Osteocyte (in vitro differentiated cells): Measurements from ENCODE around the gene TMEM200A. TPM values are rescaled to one million over a fixed set of nuclear protein-coding genes. Genes with fewer than 3 reads are reported as not detected.

Experiments used
- DNase-seq: peaks from one replicate; pipeline ENCODE4 v3.0.0; 2021; ENCODE audit warnings: mixed read lengths; ENCODE audit not compliant: unreplicated experiment; ENCODE audit errors: extremely low spot score
- H3K27ac Mint-ChIP-seq: one replicate; pipeline ENCODE4 v1.8.0; 2021; ENCODE audit warnings: mild to moderate bottlenecking, mixed read lengths; ENCODE audit not compliant: unreplicated experiment
- H3K27me3 Mint-ChIP-seq: one replicate; pipeline ENCODE4 v1.8.0; 2021; ENCODE audit warnings: mixed read lengths; ENCODE audit not compliant: unreplicated experiment
- H3K36me3 Mint-ChIP-seq: one replicate; pipeline ENCODE4 v1.8.0; 2021; ENCODE audit warnings: mixed read lengths; ENCODE audit not compliant: unreplicated experiment
- H3K4me1 Mint-ChIP-seq: one replicate; pipeline ENCODE4 v1.8.0; 2021; ENCODE audit warnings: mixed read lengths; ENCODE audit not compliant: unreplicated experiment
- H3K4me3 Mint-ChIP-seq: one replicate; pipeline ENCODE4 v1.8.0; 2021; ENCODE audit warnings: mild to moderate bottlenecking, moderate library complexity, mixed read lengths; ENCODE audit not compliant: unreplicated experiment
- H3K9me3 Mint-ChIP-seq: one replicate; pipeline ENCODE4 v1.8.0; 2021; ENCODE audit warnings: mixed read lengths; ENCODE audit not compliant: unreplicated experiment
- total RNA-seq: library from RNA; stranded (reverse); gene quantifications from 2 replicates; pipeline ENCODE4 v1.2.1, GENCODE V29; 2021
- TF ChIP-seq, protein P1 (sequence below): fragments of 200-600 bp; sonication (generic); IDR thresholded peaks from 2 replicates; pipeline ENCODE4 v1.5.0; 2021; ENCODE audit warnings: antibody characterized with exemption, mild to moderate bottlenecking, moderate library complexity

Gene TMEM200A
- total RNA-seq, 1 donor from 2014 or later, result 11.2 TPM

DNA sequence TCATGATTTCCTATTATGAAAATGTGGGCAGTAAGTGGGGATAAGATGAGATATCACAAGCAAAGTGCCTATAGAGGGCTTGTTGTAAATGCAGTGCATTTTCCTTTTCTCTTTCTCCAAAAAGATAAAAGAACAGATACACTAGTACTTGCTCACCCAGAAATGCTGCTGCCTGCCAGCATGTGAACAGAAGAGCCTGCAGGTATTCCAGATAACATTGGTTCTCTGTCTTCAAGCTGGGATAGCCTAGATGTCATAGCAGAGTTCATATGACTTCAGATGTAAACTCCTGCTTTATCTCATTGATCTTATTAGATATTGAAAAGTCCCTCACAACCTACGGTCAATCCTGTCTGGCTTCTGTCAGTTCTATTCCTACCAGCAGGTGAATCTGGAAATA is 123.7 kb downstream of the TMEM200A start:
- Mint-ChIP-seq H3K27me3 (no peaks in the 10 kb centered on the region), H3K4me3 (no peak overlapping the region), H3K9me3 (peaks cover 21% of the 10 kb centered on the region), H3K27ac (no peak overlapping the region), H3K36me3 (no peaks in the 10 kb centered on the region), H3K4me1 (peaks cover 2% of the 10 kb centered on the region)
- no peak for DNase-seq
- TF ChIP-seq, protein P1, sequence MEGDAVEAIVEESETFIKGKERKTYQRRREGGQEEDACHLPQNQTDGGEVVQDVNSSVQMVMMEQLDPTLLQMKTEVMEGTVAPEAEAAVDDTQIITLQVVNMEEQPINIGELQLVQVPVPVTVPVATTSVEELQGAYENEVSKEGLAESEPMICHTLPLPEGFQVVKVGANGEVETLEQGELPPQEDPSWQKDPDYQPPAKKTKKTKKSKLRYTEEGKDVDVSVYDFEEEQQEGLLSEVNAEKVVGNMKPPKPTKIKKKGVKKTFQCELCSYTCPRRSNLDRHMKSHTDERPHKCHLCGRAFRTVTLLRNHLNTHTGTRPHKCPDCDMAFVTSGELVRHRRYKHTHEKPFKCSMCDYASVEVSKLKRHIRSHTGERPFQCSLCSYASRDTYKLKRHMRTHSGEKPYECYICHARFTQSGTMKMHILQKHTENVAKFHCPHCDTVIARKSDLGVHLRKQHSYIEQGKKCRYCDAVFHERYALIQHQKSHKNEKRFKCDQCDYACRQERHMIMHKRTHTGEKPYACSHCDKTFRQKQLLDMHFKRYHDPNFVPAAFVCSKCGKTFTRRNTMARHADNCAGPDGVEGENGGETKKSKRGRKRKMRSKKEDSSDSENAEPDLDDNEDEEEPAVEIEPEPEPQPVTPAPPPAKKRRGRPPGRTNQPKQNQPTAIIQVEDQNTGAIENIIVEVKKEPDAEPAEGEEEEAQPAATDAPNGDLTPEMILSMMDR, result no peak

Other genes starting within 250 kb of the TMEM200A start
- 0.42 and 0.64 TPM in 2 replicates for gene SAMD3, start 143.1 kb upstream of the TMEM200A start, total RNA-seq